CD4-positive, alpha-beta T cell treated with Interleukin-10 for 1 hour (primary cell): Measurements from ENCODE around the gene ABCB9.
"Not testable (repeated sequence)": the region's sequence is repeated elsewhere in the genome, so short reads cannot be mapped to it uniquely, and the experiment has no call there.

Experiments used
- DNase-seq: peaks from one replicate; pipeline ENCODE4 v3.0.0-alpha.2; 2020

Gene ABCB9

GRCh38 chr12:122934722-122935121 is 31.5 kb downstream of the ABCB9 start:
- no peak for DNase-seq

- DNase-seq, result no peak
Observed at GRCh38 chr12:122932207-122932606, 34.1 kb downstream of the ABCB9 start.

DNA sequence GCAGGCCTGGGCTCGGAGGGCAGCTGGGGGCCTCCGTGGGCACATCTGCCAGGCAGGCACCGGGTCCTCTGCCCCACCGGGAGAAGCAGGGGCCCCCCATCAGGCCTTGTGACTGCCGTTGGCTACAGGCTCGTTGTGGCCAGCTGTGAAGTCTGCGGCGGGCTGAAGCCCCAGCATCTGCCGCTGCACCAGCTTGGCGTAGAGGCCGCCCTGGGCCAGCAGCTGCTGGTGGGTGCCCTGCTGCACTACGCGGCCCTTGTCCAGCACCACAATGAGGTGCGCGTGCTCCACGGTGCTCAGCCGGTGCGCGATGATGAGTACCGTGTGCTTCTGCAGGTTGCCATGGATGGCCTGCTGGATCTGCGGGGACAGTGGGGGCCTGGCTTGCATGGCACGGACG is 36.5 kb downstream of the ABCB9 start:
- DNase-seq, result no peak

DNA sequence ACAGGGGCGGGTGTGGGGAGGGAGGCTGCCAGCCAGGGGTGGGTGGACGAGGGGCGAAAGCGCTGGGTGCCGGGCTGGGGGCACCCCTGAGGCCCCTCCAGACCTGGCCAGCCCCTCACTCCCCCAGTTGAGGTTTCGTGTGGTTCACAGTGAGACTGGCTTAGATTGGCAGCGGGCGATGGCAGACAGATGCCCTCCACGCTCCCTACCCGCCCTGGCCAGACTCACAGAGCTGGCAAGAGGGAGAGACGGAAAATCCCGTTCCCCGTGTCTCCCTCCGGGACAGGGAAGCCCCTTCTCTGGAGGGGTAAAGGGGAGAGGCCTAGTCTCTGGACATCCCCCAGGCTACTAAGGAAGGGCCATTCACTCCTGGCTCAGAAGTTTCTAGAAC is 37.1 kb downstream of the ABCB9 start:
- DNase-seq, result no peak

DNA sequence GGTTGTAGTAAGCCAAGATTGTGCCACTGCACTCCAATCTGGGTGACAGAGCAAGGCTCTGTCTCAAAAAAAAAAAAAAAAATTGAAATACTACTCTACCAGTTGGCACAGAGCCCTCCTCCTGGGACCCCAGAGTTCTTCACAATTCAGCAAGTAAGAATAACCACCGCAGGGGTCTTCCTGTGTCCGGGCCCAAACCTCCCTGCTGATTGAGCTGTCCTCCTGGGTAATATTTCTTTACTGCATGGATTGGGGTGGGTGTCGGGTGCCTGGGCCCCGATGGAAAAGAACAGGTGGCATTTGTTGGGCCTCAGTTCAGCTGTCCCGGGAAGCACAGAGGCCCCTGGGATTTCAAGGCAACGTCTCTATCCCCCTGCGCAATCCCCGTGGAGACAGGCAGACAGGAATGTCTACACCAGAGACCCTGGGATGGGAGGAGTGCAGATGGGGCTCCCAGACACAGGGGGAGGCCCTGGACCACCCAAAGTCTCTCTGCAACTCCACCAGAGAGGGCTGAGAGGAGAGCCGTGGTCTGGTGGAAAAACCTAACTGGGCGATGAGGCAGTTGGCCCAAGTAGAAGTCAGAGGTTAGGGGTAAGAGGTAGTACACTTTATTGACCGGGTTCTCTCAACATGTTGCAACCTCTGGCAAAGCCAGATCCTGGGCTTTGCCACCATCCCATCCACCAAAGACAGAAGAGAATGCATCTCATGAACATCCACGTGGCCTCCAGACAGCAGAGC is 37.7 kb downstream of the ABCB9 start:
- no peak for DNase-seq

DNA sequence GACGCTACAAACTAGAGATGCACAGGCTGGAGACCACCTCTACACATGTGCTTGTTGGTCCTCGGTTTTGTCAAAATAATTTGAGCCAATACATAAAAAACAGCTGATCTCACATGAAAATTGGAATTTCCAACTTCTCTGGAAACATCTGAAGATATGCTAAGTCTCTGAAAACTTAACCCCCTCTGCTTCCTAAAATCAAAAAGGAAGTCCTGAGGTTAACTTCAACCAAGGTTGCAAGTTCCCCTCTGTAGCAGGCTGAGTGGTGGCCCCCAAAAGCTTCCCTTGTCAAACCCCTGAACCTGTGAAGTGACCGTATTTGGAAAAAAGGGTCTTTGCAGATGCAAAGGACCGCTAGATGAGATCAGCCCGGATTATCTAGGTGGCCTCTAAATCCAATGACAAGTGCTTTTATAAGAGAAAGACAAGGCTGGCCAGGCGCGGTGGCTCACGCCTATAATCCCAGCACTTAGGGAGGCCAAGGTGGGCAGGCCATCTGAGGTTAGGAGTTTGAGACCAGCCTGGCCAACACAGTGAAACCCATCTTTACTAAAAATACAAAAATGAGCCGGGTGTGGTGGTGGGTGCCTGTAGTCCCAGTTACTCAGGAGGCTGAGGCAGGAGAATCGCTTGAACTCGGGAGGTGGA is 38.4 kb downstream of the ABCB9 start:
- DNase-seq, result no peak

DNA sequence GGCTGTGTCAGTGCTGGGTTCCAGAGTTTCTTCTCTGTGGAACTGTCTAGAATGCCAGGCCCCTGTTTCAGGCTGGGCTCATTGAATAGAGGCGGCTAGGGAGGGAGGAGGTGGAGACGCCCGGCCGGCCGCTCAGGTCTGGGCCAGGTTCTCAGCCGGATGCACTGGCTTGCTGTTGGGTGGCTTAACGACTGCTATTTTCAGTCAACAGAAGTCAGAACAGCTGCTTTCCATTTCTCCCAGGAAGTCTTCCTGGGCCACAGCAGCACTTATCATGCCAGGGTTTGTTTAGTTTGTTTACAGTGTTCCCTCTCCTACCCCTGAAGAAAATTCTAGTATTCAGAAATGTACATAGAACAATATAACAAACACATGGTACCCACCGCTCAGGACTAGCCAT is 44.3 kb downstream of the ABCB9 start:
- no peak for DNase-seq

- DNase-seq, result no peak
Observed at GRCh38 chr12:122920687-122921086, 45.6 kb downstream of the ABCB9 start.

- DNase-seq, result no peak
Observed at GRCh38 chr12:122918827-122919226, 47.4 kb downstream of the ABCB9 start.

DNA sequence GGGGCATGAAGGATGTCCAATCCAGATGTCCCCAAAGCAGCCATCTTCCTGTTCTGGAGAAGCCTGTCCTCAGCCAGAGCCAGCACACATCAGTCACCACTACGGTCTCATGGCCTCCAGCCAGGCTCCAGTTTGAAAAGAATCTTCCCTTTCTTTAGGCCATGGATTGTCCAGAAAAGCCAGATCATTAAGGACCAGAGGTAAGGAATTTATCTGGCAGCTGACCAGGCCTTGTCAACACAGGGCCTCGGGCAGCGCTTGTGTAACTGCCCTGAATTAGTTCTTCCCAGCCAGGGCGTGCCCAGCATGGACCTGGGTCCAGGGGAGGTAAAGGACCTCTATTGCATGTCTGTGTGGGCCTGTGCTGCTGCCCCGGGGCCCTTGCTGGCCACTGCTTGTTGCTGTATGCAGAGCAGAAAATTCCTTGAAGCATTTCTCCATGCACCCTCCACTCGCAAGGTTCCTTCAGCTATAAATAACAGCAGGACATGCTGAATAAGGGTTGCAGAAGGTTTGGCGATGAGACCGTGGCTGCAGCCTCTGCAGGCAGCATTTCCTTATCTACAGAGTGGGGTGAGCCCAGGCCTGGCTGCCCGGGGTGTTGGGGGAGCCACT is 48.6 kb downstream of the ABCB9 start:
- DNase-seq, result no peak

DNA sequence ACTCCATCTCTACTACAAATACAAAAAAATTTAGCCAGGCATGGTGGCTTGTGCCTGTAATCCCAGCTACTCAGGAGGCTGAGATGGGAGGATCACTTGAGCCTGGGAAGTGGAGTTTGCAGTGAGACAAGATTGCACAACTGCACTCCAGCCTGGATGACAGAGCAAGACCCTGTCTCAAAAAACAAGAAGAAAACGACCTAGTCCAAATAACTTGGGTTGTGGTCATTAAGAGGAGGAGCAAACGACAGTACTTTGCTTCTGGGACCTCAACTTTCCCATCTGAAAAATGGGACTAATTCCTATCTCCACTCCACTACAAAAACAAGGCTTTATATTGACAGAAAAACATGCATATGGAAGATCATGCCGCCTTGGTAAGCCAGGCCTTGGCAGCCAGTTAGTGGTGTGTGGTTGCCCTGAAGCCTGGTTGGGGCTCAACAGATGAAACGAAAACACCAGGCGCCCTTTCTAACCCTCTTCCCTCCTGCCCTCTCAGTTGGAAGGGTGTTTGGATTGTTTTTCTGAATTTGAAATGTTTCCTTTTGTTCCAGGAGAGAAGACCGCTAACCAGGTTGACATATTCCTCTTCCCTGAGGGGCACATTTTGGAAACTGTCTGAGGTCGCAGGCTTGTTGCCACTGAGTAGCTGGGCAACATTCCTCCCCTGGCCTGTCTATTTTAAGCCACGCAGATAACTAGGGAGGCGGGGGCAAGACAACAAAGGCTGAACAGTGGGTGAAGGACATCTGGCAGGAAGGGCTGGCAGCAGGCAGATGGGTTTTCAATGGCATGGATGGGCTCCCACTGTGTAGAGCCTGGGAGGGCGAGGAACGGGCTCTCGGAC is 56.6 kb downstream of the ABCB9 start:
- DNase-seq, result no peak

- no peak for DNase-seq
Observed at GRCh38 chr12:122908915-122909314, 57.3 kb downstream of the ABCB9 start.

- not testable (repeated sequence) for DNase-seq
Observed at GRCh38 chr12:122905258-122905657, 61.0 kb downstream of the ABCB9 start.

- no peak for DNase-seq
Observed at GRCh38 chr12:122903693-122904034, 62.6 kb downstream of the ABCB9 start.

- DNase-seq, result no peak
Observed at GRCh38 chr12:122902854-122903692, 63.2 kb downstream of the ABCB9 start.

GRCh38 chr12:122899887-122900286 is 66.4 kb downstream of the ABCB9 start:
- no peak for DNase-seq

GRCh38 chr12:122896662-122897061 is 69.6 kb downstream of the ABCB9 start:
- no peak for DNase-seq

DNA sequence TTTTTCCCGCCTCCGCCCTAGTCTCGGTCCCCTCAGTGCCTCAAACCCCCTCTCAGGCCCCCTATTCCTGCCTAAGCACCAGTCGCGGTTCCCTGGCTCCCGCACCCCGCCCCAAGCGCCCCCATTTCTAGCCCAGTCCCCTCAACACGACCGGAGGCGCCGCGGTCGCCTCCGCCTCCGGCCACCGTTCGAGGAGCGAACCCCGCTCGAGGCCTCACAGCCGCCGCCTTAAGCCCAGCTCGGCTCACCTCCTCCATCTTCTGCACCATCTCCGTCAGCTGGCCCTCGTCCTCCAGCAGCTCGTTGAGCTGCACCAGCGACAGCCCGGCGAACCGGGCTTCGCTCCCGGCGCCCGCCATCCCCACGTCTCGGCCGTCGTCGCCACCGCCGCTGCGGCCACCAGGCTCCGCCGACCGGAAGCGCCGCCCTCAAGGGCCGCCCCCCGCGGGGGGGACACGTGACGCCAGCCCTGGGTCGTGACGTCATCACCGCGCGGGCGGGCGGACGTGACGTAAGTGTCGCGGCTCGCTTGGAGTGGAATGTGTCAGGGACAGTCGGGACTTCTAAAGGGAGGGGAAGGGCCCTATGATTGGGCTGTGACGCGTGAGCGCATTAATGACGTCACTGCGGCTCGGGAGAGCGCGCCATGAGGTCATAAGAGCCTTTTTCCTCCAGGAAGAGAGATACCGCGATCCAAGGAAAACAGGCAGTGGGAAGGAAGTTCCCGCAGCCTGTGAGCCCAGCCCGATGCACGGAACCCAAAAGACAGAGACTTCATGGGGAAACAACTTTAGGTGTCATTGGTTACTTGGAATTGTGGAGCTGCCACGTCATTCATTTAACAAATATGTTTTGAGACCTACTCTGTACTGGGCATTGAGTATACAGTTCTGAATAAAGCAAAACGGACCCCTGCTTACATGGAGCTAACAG is 70.3 kb downstream of the ABCB9 start, which contains the start of gene VPS37B:
Gene VPS37B, minus strand, starts transcription at position 421 of the 933 bp plus-strand sequence. Its CDS starts 62 bp downstream, at position 359.
- DNase-seq, result peak; percentile 91

GRCh38 chr12:122895320-122895703 is 71.0 kb downstream of the ABCB9 start:
- no peak for DNase-seq

DNA sequence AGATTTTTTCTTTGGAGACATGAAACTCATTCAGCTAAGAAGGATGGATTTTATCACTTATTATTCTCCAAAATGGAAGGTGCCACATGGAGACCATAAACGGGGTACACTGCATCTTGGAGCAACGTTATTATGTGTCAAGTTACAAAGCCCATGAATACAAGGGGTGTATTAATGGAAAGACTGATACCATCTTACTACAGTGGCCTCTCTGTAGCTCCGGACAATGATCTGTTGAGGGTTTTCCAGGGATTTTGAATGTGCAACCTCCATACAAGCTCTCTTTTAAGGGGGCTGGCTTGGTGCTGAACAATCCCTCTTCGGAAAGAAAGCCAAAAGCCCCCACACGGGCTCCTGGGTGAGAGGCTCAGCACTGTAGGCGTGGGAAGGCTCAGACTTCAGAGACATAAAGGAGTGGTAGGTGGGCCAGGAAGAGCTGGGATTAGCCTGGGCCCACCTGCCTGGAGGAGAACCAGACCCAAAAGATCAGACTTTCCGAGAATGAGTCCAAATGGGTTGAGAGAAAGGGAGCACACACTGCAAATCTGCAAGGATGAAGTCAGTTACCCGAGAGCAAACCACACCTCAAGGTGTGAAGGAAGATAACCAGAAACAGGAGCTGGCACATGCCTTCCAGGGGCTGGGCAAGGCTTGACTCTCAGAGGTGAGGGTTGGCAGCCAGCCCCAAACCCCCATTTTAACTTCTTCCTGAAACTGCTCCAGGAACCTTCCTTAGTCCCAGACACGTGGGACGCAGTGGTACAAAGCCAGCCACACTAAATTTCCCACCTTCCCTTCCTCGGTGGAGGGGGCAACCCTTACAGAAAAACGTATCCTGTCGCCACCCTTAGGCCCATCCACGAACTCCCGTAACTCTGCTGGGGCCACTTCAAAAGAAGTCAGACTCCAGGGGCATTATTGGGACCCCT is 71.8 kb downstream of the ABCB9 start:
- DNase-seq, result peak; percentile 46
